Omental fat pad (tissue), 4 donors: ENCODE data around the gene BPIFB6. TPM values are rescaled to one million over a fixed set of nuclear protein-coding genes. Genes with fewer than 3 reads are reported as not detected.

ENCODE experiments used
- ATAC-seq: fragments of 150-250 bp; one replicate; pipeline ENCODE4 v1.9.1; 2016; ENCODE audit warnings: mild to moderate bottlenecking, moderate library complexity; ENCODE audit not compliant: low FRiP score
- DNase-seq: peaks from one replicate; pipeline ENCODE4 v3.0.0-alpha.2; 2019; ENCODE audit warnings: low spot score
- CTCF ChIP-seq, 3 donors: fragments of 450-650 bp; IDR thresholded peaks; one replicate each; pipeline ENCODE4 v1.5.1; 2016 to 2017; ENCODE audit warnings: antibody characterized with exemption in 3 of 3, mild to moderate bottlenecking in 3 of 3, moderate library complexity in 2 of 3
- total RNA-seq, 4 donors: library from RNA; depleted of rRNA; stranded (reverse); fragments of >200 nt; gene quantifications; one replicate each; pipeline ENCODE4 v1.1.0, GENCODE V29; 2016

The BPIFB6 gene
- total RNA-seq, 4 donors from 2014 or later = not detected

GRCh38 chr20:33081411-33082154 lies 50.1 kb downstream of the BPIFB6 start:
- TF ChIP-seq CTCF (IDR thresholded peaks at IDR 0.05) = no peak
- ATAC-seq = no peak
- no peak for DNase-seq

- no peak for TF ChIP-seq CTCF (IDR thresholded peaks at IDR 0.05)
- DNase-seq (no peak), ATAC-seq (no peak)
Measured at GRCh38 chr20:33082546-33082945, 51.1 kb downstream of the BPIFB6 start.

GRCh38 chr20:33083544-33084340 lies 52.3 kb downstream of the BPIFB6 start:
- DNase-seq (no peak), ATAC-seq (no peak)
- no peak for TF ChIP-seq CTCF (IDR thresholded peaks at IDR 0.05)

- no peak for ATAC-seq
- DNase-seq = no peak
- no peak for TF ChIP-seq CTCF (IDR thresholded peaks at IDR 0.05)
Measured at GRCh38 chr20:33084722-33085121, 53.3 kb downstream of the BPIFB6 start.

- no peak for TF ChIP-seq CTCF (IDR thresholded peaks at IDR 0.05)
- ATAC-seq (no peak), DNase-seq (no peak)
Measured at GRCh38 chr20:33086052-33086722, 54.7 kb downstream of the BPIFB6 start.

- TF ChIP-seq CTCF (IDR thresholded peaks at IDR 0.05) = no peak
- ATAC-seq (no peak), DNase-seq (no peak)
Measured at GRCh38 chr20:33091147-33091546, 59.7 kb downstream of the BPIFB6 start.
